ENCODE data around the gene SH2D3A. TPM values are rescaled to one million over a fixed set of nuclear protein-coding genes. Genes with fewer than 3 reads are reported as not detected.

Gene SH2D3A
- total and polyA plus RNA-seq, 2 of the 8 experiments (the other 6 are each of a cell fraction or from before 2014, with no cell fraction given): 14.5 to 22.1 TPM

DNA sequence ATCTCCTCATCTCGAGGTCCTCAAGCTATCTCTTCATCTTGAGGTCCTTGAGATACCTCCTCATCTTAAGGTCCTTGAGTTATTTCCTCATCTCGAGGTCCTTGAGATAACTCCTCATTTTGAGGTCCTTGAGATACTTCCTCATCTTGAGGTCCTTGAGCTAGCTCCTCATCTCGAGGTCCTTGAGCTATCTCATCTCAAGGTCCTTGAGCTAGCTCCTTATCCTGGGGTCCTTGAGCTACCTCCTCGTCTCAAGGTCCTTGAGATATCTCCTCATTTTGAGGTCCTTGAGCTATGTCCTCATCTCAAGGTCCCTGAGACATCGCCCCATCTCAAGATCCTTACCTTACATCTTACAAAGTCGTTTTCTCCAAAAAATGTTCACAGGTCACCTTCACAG is 24.0 kb upstream of the SH2D3A start:
- H2AFZ ChIP-seq (ENCODE audit: low read length): no peak overlapping the region
- H2BK120ac ChIP-seq (replicated peaks; ENCODE audit: low read depth, low read length): no peak overlapping the region
- H3K4me3 ChIP-seq (ENCODE audit: extremely low read depth in 1 of 4, insufficient read depth in 2 of 4, low read depth in 3 of 4, low read length in 4 of 4): no peak overlapping the region
- no peak overlapping the region for H2BK5ac ChIP-seq (ENCODE audit: low read depth, low read length)
- no peaks in the 10 kb centered on the region for H3K27me3 ChIP-seq (replicated peaks in 1 of 4; ENCODE audit: control insufficient read depth in 3 of 4, extremely low read depth in 1 of 4, insufficient read depth in 3 of 4, low read length in 3 of 4)
- H3K56ac ChIP-seq (replicated peaks; ENCODE audit: insufficient read length, low read depth, low read length): no peak overlapping the region
- 55% methylated on average over 6 of the region's 6 CpGs; no CpG with 5 or more reads in 1 of the 2 experiments for WGBS, 2 experiments (ENCODE audit: extremely low coverage in 1 of 2, insufficient coverage in 1 of 2, insufficient read length in 1 of 2, insufficient replicate concordance in 2 of 2, low coverage in 1 of 2, low lambda C conversion rate in 2 of 2, missing lambda C conversion rate in 1 of 2)
- H2AK5ac ChIP-seq (ENCODE audit: low read depth, low read length): no peak overlapping the region
- H3K79me2 ChIP-seq (ENCODE audit: control insufficient read depth in 1 of 2, insufficient read depth in 2 of 2, low read length in 2 of 2): no peaks in the 10 kb centered on the region
- no peak overlapping the region for H2BK15ac ChIP-seq (ENCODE audit: low read length)
- no peaks in the 10 kb centered on the region for H3K36me3 ChIP-seq (ENCODE audit: control insufficient read depth in 2 of 4, insufficient read depth in 4 of 4, low read length in 3 of 4)
- no peak overlapping the region for H4K5ac ChIP-seq (ENCODE audit: insufficient read length, low read depth, low read length)
- no peak overlapping the region for H2BK12ac ChIP-seq (ENCODE audit: low read depth, low read length)
- H4K91ac ChIP-seq (replicated peaks; ENCODE audit: insufficient read length, low read length): no peak overlapping the region
- no peak overlapping the region for H3K18ac ChIP-seq (ENCODE audit: extremely low read depth, low read length)
- no peak overlapping the region for H3K4ac ChIP-seq (replicated peaks; ENCODE audit: insufficient read length, low read depth, low read length)
- H3K79me1 ChIP-seq (ENCODE audit: low read depth, low read length): no peaks in the 10 kb centered on the region
- H3K14ac ChIP-seq (ENCODE audit: insufficient read length): no peak overlapping the region
- H3K9me3 ChIP-seq (ENCODE audit: insufficient read depth in 2 of 2, low read depth in 1 of 2, low read length in 1 of 2): peaks cover 39 to 54% of the 10 kb centered on the region in 2 experiments
- H4K20me1 ChIP-seq (replicated peaks in 1 of 2; ENCODE audit: control insufficient read depth in 1 of 2, insufficient read depth in 2 of 2, low read length in 2 of 2): no peaks in the 10 kb centered on the region
- FAIRE-seq: no peak
- H2BK20ac ChIP-seq (ENCODE audit: low read length): no peak overlapping the region
- no peak overlapping the region for H3K9ac ChIP-seq (replicated peaks in 1 of 4; ENCODE audit: extremely low read depth in 1 of 4, low read depth in 3 of 4, low read length in 3 of 4)
- no peak overlapping the region for H3K27ac ChIP-seq (ENCODE audit: low read depth, low read length)
- no peak for DNase-seq (ENCODE audit: low read depth in 1 of 2, low spot score in 2 of 2)
- no peaks in the 10 kb centered on the region for H3K23me2 ChIP-seq (ENCODE audit: low read depth, low read length)
- ChIA-PET POLR2A (ENCODE audit: partially characterized antibody) (no interaction called here), CTCF (ENCODE audit: partially characterized antibody) (interaction anchor here (0.5 kb wide), 1 partner anchor 28 kb away, joined by 3 read pairs; no protein-coding TSS in a partner anchor)
- no peak overlapping the region for H4K8ac ChIP-seq (ENCODE audit: extremely low read depth, insufficient read depth, low read length)
- no peaks in the 10 kb centered on the region for H3K4me1 ChIP-seq (replicated peaks in 1 of 4; ENCODE audit: control insufficient read depth in 3 of 4, insufficient read depth in 4 of 4, low read length in 3 of 4)
- H3K23ac ChIP-seq (ENCODE audit: insufficient read length): no peak overlapping the region
- H3K4me2 ChIP-seq (ENCODE audit: insufficient read depth in 1 of 2, low read depth in 2 of 2, low read length in 2 of 2): no peak overlapping the region
- TF ChIP-seq ZNF274 (IDR thresholded peaks at IDR 0.05; ENCODE audit: borderline replicate concordance, extremely low read depth, low read length) (no peak), NANOG (IDR thresholded peaks at IDR 0.05; ENCODE audit: insufficient read depth, low read depth, low read length, poor library complexity, severe bottlenecking) (no peak), SAP30 (IDR thresholded peaks at IDR 0.05; ENCODE audit: insufficient read depth, insufficient replicate concordance, low read length) (no peak), CHD2 (IDR thresholded peaks at IDR 0.05; ENCODE audit: low read length) (no peak), BRCA1 (IDR thresholded peaks at IDR 0.05; ENCODE audit: low read depth, low read length) (no peak), SIRT6 (IDR thresholded peaks at IDR 0.05; ENCODE audit: low read length) (no peak), SP1 (IDR thresholded peaks at IDR 0.05; ENCODE audit: low read depth, low read length) (no peak), GTF2F1 (IDR thresholded peaks at IDR 0.05; ENCODE audit: borderline replicate concordance, low read depth, low read length) (no peak), CBX5 (IDR thresholded peaks at IDR 0.05; ENCODE audit: low read depth, low read length) (no peak), YY1 (IDR thresholded peaks at IDR 0.05; ENCODE audit: low read depth, low read length) (no peak), KDM4A (IDR thresholded peaks at IDR 0.05; ENCODE audit: low read depth, low read length, severe bottlenecking) (no peak), CTBP2 (IDR thresholded peaks at IDR 0.05; ENCODE audit: borderline replicate concordance, insufficient read depth, insufficient read length, low read length) (no peak), RXRA (IDR thresholded peaks at IDR 0.05; ENCODE audit: insufficient read depth, low read depth, low read length) (no peak), POU5F1 (IDR thresholded peaks at IDR 0.05; ENCODE audit: low read depth, low read length) (no peak), POLR2AphosphoS5 (IDR thresholded peaks at IDR 0.05; ENCODE audit: low read depth, low read length) (no peak), CBX8 (IDR thresholded peaks at IDR 0.05; ENCODE audit: borderline replicate concordance, low read depth, low read length) (no peak)

Data from H1 (cell line).